ENCODE data around the gene ERH. TPM values are rescaled to one million over a fixed set of nuclear protein-coding genes. Genes with fewer than 3 reads are reported as not detected.

Gene ERH
- total RNA-seq, 1 donor from 2014 or later, result 128 TPM

- H3K27me3 ChIP-seq (ENCODE audit: low read depth), result no peaks in the 10 kb centered on the region
- TF ChIP-seq, protein P1, sequence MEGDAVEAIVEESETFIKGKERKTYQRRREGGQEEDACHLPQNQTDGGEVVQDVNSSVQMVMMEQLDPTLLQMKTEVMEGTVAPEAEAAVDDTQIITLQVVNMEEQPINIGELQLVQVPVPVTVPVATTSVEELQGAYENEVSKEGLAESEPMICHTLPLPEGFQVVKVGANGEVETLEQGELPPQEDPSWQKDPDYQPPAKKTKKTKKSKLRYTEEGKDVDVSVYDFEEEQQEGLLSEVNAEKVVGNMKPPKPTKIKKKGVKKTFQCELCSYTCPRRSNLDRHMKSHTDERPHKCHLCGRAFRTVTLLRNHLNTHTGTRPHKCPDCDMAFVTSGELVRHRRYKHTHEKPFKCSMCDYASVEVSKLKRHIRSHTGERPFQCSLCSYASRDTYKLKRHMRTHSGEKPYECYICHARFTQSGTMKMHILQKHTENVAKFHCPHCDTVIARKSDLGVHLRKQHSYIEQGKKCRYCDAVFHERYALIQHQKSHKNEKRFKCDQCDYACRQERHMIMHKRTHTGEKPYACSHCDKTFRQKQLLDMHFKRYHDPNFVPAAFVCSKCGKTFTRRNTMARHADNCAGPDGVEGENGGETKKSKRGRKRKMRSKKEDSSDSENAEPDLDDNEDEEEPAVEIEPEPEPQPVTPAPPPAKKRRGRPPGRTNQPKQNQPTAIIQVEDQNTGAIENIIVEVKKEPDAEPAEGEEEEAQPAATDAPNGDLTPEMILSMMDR (IDR thresholded peaks at IDR 0.05), result no peak
- no peak overlapping the region for H3K27ac ChIP-seq
- H3K9me3 ChIP-seq, result no peaks in the 10 kb centered on the region
- no peaks in the 10 kb centered on the region for H3K36me3 ChIP-seq
- DNase-seq, result no peak
- intact Hi-C loops (cut with DNase I), result no loop called here
- no peak for ATAC-seq
- H3K4me3 ChIP-seq, result no peak overlapping the region
- peaks cover 28% of the 10 kb centered on the region for H3K4me1 ChIP-seq
These were observed 6.4 kb upstream of the ERH start for GRCh38 chr14:69404478-69404877.

- H3K27me3 ChIP-seq (ENCODE audit: low read depth), result no peaks in the 10 kb centered on the region
- TF ChIP-seq, protein P1 (IDR thresholded peaks at IDR 0.05), result no peak
These were observed 3.7 kb upstream of the ERH start for GRCh38 chr14:69401841-69402240.

DNA sequence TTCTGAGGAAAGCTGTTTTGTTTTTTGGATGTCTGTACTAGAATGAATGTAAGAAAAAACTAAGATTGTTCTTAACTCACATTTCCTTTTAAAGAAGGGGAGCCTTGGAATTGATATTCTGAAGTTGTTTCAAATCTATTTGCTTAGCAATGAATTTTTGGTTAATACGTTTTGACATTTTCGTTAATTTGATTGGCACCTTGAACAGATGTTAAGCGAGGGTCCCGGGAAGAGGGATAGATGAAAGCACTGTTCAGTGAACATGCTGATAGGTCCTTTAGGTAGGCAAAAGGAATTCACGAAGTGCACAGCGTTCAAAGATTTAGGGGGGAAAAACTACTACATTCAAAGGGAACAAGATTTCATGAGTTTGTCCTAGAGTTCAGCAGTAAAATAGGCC, 2.1 kb upstream of the ERH start:
- Histone ChIP-seq H3K27me3 (ENCODE audit: low read depth) (no peaks in the 10 kb centered on the region), H3K9me3 (no peaks in the 10 kb centered on the region), H3K4me3 (peak overlapping the region; percentile 73), H3K27ac (no peak overlapping the region), H3K4me1 (peaks cover 48% of the 10 kb centered on the region), H3K36me3 (peaks cover 12% of the 10 kb centered on the region)
- no peak for DNase-seq
- intact Hi-C loops (cut with DNase I), result no loop called here
- ATAC-seq, result no peak
- TF ChIP-seq, protein P1 (IDR thresholded peaks at IDR 0.05), result no peak

More at GRCh38 chr14:69401841-69402240, 3.7 kb upstream of the ERH start:
- no peak overlapping the region for H3K27ac ChIP-seq
- H3K36me3 ChIP-seq, result no peaks in the 10 kb centered on the region
- peaks cover 39% of the 10 kb centered on the region for H3K4me1 ChIP-seq
- no peak overlapping the region for H3K4me3 ChIP-seq
- no peaks in the 10 kb centered on the region for H3K9me3 ChIP-seq
- intact Hi-C loops (cut with DNase I), result no loop called here
- no peak for ATAC-seq
- no peak for DNase-seq

DNA sequence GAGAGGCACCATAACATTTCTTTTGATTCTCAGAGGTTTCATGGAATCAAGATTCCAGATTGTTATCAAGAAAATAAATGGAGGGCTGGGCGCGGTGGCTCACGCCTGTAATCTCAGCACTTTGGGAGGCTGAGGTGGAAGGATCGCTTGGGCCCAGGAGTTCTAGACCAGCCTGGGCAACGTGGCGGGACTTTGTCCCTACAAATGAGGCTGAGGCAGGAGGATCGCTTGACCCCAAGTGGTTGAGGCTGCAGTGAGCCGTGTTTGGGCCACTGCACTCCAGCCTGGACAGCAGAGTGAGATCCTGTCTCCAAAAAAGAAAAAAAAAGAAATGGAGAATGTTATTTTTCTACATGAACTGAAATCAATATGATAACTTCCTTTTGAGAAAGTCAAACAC, 1.7 kb upstream of the ERH start:
- no peaks in the 10 kb centered on the region for H3K9me3 ChIP-seq
- H3K4me1 ChIP-seq, result peaks cover 48% of the 10 kb centered on the region
- no peaks in the 10 kb centered on the region for H3K27me3 ChIP-seq (ENCODE audit: low read depth)
- DNase-seq (no peak), ATAC-seq (no peak)
- H3K4me3 ChIP-seq, result peak overlapping the region; percentile 73
- TF ChIP-seq, protein P1 (IDR thresholded peaks at IDR 0.05), result no peak
- intact Hi-C loops (cut with DNase I), result no loop called here
- peaks cover 16% of the 10 kb centered on the region for H3K36me3 ChIP-seq
- H3K27ac ChIP-seq, result no peak overlapping the region

DNA sequence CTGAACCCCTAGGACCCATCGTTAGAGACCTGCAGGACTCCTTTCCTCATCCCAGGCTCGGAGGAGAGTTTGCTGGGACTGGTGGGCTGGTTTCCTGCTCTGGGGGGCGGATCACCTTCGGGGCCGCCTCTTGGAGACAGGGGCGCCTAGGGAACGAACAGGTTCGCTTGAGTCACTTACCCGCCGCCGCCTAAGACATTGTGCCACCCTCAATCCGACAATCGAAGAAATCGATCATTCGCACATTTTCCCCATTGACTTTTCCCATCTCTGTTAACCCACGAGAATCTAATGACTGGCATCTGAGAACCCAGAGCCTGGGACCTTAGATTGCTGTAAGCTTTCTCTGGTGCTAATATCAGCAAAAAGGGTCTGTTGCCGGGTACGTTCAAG, 715 bp upstream of the ERH start:
- no peaks in the 10 kb centered on the region for H3K9me3 ChIP-seq
- H3K27ac ChIP-seq, result peak overlapping the region; percentile 93
- H3K4me1 ChIP-seq, result peaks cover 48% of the 10 kb centered on the region
- DNase-seq, result no peak
- peak in 1 of 2 donors; percentile 36 for ATAC-seq
- TF ChIP-seq, protein P1 (IDR thresholded peaks at IDR 0.05), result no peak
- no peaks in the 10 kb centered on the region for H3K27me3 ChIP-seq (ENCODE audit: low read depth)
- peak overlapping the region; percentile 73 for H3K4me3 ChIP-seq
- H3K36me3 ChIP-seq, result peaks cover 26% of the 10 kb centered on the region
- intact Hi-C loops (cut with DNase I), result no loop called here

DNA sequence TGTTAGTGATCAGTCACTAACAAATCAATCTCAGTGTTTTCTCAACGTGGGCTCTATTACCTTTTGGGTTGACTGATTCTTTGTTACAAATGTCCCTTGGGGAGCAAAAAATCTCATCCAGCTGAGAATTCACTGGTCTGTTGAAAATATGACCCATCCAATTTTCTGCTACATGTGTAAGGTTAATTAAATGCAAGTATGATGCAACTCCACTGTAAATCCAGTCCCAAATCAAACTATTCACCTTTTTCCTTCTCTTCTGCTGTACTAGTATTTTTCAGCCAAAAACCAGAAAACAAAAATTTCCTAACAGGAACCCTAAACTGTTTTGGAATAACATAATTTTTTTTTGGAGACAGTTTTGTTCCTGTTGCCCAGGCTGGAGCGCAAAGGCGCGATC, 2.2 kb downstream of the ERH start:
- TF ChIP-seq, protein P1 (IDR thresholded peaks at IDR 0.05), result no peak
- peaks cover 34% of the 10 kb centered on the region for H3K4me1 ChIP-seq
- H3K4me3 ChIP-seq, result no peak overlapping the region
- intact Hi-C loops (cut with DNase I), result no loop called here
- no peaks in the 10 kb centered on the region for H3K9me3 ChIP-seq
- ATAC-seq (no peak), DNase-seq (no peak)
- no peak overlapping the region for H3K27ac ChIP-seq
- peaks cover 53% of the 10 kb centered on the region for H3K36me3 ChIP-seq
- H3K27me3 ChIP-seq (ENCODE audit: low read depth), result no peaks in the 10 kb centered on the region

Measured in lower lobe of right lung (tissue), 2 donors.